Kidney (tissue), 14 donors: ENCODE measurements around the gene MAIP1. TPM values are rescaled to one million over a fixed set of nuclear protein-coding genes. Genes with fewer than 3 reads are reported as not detected.

ENCODE experiments used
- DNase-seq, 5 donors: peaks; one replicate each; pipeline ENCODE4 v3.0.0-alpha.2; 2013 to 2020
- FAIRE-seq: peaks from 2 replicates; lab custom pipeline; 2012; peaks lifted over from hg19 to GRCh38; lab: Jason Lieb, UNC
- H3K27ac ChIP-seq, 2 donors: one replicate each; pipeline ENCODE4 v1.7.0; 2013; ENCODE audit warnings: low read depth in 2 of 2, low read length in 2 of 2, inconsistent platforms in 1 of 2
- H3K27me3 ChIP-seq: one replicate; pipeline ENCODE4 v1.7.1; 2013; ENCODE audit warnings: low read length, inconsistent platforms; ENCODE audit not compliant: control insufficient read depth, insufficient read depth
- H3K36me3 ChIP-seq, 3 donors: one replicate each; pipeline versions ENCODE4 v1.7.0 to v1.7.1; 2013; ENCODE audit warnings: low read length in 3 of 3, control low read depth in 1 of 3, inconsistent platforms in 1 of 3; ENCODE audit not compliant: insufficient read depth in 3 of 3, control insufficient read depth in 2 of 3
- H3K4me1 ChIP-seq, 3 donors: one replicate each; pipeline versions ENCODE4 v1.7.0 to v1.7.1; 2013; ENCODE audit warnings: low read length in 3 of 3, inconsistent platforms in 1 of 3, low read depth in 1 of 3; ENCODE audit not compliant: control insufficient read depth in 2 of 3, insufficient read depth in 2 of 3
- H3K4me3 ChIP-seq, 3 donors: one replicate each; pipeline versions ENCODE4 v1.7.0 to v1.8.1; 2013; ENCODE audit warnings: low read length in 3 of 3, control low read depth in 1 of 3, inconsistent platforms in 1 of 3
- H3K9ac ChIP-seq, 3 donors: one replicate each; pipeline versions ENCODE4 v1.7.0 to v1.7.1; 2013; ENCODE audit warnings: low read length in 3 of 3, control low read depth in 1 of 3, inconsistent platforms in 1 of 3
- H3K9me3 ChIP-seq, 3 donors: one replicate each; pipeline versions ENCODE4 v1.7.0 to v1.7.1; 2013; ENCODE audit warnings: low read length in 3 of 3, control low read depth in 1 of 3, inconsistent platforms in 1 of 3; ENCODE audit not compliant: control insufficient read depth in 2 of 3, insufficient read depth in 1 of 3
- intact Hi-C: fragments of 100-400 bp; cut with DNase I; formaldehyde crosslinking; loops from one replicate; pipeline ENCODE4 v1.11.1; 2022
- polyA plus RNA-seq: library from polyadenylated mRNA; stranded (reverse); fragments of 350-450 nt; fragmentation: Illumina TruSeq; extraction: RNeasy Lipid Tissue Mini Kit (QIAGEN cat#74804); gene quantifications from one replicate; pipeline ENCODE4 v1.2.3, GENCODE V29; 2014; ENCODE audit warnings: low read depth, low replicate concordance; ENCODE audit not compliant: insufficient read depth
- total RNA-seq: library from RNA; stranded (reverse); fragmentation: NEBNext Ultra II Directional; extraction: Animal tissue kit (Norgen Biotek cat#: 25700); gene quantifications from one replicate; pipeline ENCODE4 v1.2.1, GENCODE V29; 2021
- TF ChIP-seq, protein P1 (sequence below): IDR thresholded peaks from 3 replicates; pipeline ENCODE4 v1.5.1; 2012; ENCODE audit warnings: mild to moderate bottlenecking, moderate library complexity, borderline replicate concordance; ENCODE audit not compliant: insufficient read depth; ENCODE audit errors: extremely low read depth
- donor health status: control.
- donor health status: control.
- donor health status: control.
- donor health status: control.
- donor health status: control.
- donor health status: DM: yes; HTN: yes; CAD: no.
- donor health status: Normal renal cell carcinoma (clear cell type).

Gene MAIP1
- total and polyA plus RNA-seq, 2 donors from 2014 or later, result 16.0 to 43.1 TPM

DNA sequence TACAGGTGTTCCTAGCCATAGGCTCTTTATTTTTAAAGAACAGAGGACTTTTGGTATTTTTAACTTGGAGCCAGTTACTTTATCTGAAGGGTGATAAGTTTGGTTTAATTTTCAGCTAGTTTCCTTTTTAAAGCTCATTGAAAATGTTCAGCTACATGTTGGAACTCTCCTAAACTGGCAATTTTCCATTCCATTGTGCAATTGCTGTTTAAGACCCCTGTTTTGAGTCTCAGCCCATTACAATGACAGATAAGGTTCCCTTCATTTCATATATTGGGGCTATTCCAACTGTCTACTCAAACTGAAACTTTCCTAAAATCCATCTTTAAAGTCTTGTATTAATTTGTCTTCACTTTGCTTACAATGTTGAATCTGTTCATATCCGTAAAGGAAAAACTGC is 11.6 kb downstream of the MAIP1 start:
- TF ChIP-seq, protein P1, sequence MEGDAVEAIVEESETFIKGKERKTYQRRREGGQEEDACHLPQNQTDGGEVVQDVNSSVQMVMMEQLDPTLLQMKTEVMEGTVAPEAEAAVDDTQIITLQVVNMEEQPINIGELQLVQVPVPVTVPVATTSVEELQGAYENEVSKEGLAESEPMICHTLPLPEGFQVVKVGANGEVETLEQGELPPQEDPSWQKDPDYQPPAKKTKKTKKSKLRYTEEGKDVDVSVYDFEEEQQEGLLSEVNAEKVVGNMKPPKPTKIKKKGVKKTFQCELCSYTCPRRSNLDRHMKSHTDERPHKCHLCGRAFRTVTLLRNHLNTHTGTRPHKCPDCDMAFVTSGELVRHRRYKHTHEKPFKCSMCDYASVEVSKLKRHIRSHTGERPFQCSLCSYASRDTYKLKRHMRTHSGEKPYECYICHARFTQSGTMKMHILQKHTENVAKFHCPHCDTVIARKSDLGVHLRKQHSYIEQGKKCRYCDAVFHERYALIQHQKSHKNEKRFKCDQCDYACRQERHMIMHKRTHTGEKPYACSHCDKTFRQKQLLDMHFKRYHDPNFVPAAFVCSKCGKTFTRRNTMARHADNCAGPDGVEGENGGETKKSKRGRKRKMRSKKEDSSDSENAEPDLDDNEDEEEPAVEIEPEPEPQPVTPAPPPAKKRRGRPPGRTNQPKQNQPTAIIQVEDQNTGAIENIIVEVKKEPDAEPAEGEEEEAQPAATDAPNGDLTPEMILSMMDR, result no peak
- Histone ChIP-seq H3K36me3 (peaks cover 0 to 17% (median 7%) of the 10 kb centered on the region in 3 donors), H3K4me1 (no peaks in the 10 kb centered on the region), H3K4me3 (no peak overlapping the region), H3K27ac (no peak overlapping the region), H3K9me3 (no peaks in the 10 kb centered on the region), H3K9ac (no peak overlapping the region), H3K27me3 (no peaks in the 10 kb centered on the region)
- DNase-seq, result no peak
- no peak for FAIRE-seq
- intact Hi-C loops, result no loop called here

DNA sequence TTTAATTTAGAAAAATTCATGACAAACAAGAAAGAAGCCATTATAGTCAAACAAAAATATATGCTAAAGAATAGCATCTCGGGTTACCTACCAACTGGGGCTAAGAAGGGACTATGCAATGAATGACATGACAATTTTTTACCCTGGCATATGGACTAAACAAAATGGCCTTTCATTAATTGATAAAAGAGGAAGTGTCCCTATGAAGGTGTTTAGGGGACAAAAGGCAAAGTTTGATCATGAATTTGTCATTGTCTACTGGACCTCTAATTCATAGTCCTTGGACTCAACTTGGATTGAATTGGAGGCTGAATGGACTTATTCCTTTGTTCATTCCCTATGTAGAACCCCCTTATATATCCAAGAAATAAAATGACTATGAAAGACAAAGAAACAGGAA is 12.7 kb downstream of the MAIP1 start:
- Histone ChIP-seq H3K27ac (no peak overlapping the region), H3K27me3 (no peaks in the 10 kb centered on the region), H3K4me1 (no peaks in the 10 kb centered on the region), H3K9ac (no peak overlapping the region), H3K36me3 (peaks cover 0 to 9% (median 0%) of the 10 kb centered on the region in 3 donors), H3K4me3 (no peak overlapping the region), H3K9me3 (no peaks in the 10 kb centered on the region)
- TF ChIP-seq, protein P1, result no peak
- intact Hi-C loops, result no loop called here
- FAIRE-seq, result no peak
- DNase-seq, result no peak

- DNase-seq, result no peak
- intact Hi-C loops, result no loop called here
Measured at GRCh38 chr2:199972088-199972626, 16.8 kb downstream of the MAIP1 start.

More at GRCh38 chr2:199972088-199972626, 16.8 kb downstream of the MAIP1 start:
- no peaks in the 10 kb centered on the region for H3K36me3 ChIP-seq
- no peak for FAIRE-seq
- peak overlapping the region; percentile 41 to 45 for H3K27ac ChIP-seq
- H3K27me3 ChIP-seq, result no peaks in the 10 kb centered on the region
- no peaks in the 10 kb centered on the region for H3K9me3 ChIP-seq
- H3K4me1 ChIP-seq, result no peaks in the 10 kb centered on the region
- TF ChIP-seq, protein P1, result no peak
- H3K9ac ChIP-seq, result no peak overlapping the region
- no peak overlapping the region for H3K4me3 ChIP-seq
